Adrenal gland (tissue), 12 donors: Measurements from ENCODE around the gene C1QTNF1. TPM values are rescaled to one million over a fixed set of nuclear protein-coding genes. Genes with fewer than 3 reads are reported as not detected.

Experiments
- DNase-seq, 7 donors: peaks; one replicate each; pipeline ENCODE4 v3.0.0-alpha.2; 2019 to 2020
- H3K27ac ChIP-seq, 5 donors: fragments of 200-600 bp; sonication (generic) in 4 of 5; 1 replicate in 3 of 5; 2 replicates in 2 of 5; pipeline versions ENCODE4 v1.5.1 to v1.8.0; 2016 to 2020; ENCODE audit warnings: mild to moderate bottlenecking in 1 of 5
- H3K27me3 ChIP-seq: fragments of 200-600 bp; 2 replicates; pipeline ENCODE4 v1.8.0; 2021
- H3K36me3 ChIP-seq, 2 donors: fragments of 200-600 bp; replicated peaks in 1 of 2; 1 replicate in 1 of 2; 2 replicates in 1 of 2; pipeline versions ENCODE4 v1.5.1 to v1.8.0; 2018 to 2022
- H3K4me1 ChIP-seq, 2 donors: fragments of 200-600 bp; replicated peaks in 1 of 2; 1 replicate in 1 of 2; 2 replicates in 1 of 2; pipeline versions ENCODE4 v1.5.1 to v1.8.0; 2018 to 2021
- H3K4me3 ChIP-seq, 4 donors: fragments of 200-600 bp; sonication (generic) in 3 of 4; one replicate each; pipeline ENCODE4 v1.5.1; 2016 to 2018
- H3K9me3 ChIP-seq, 3 donors: fragments of 200-600 bp; sonication (generic) in 1 of 3; replicated peaks in 1 of 3; 1 replicate in 2 of 3; 2 replicates in 1 of 3; pipeline versions ENCODE4 v1.5.1 to v1.8.0; 2016 to 2021
- CTCF ChIP-seq, 6 experiments: fragments of 450-650 bp in 4 of 6; fragments of 200-600 bp in 2 of 6; sonication (generic) in 1 of 6; IDR thresholded peaks; 1 replicate in 5 of 6; 2 replicates in 1 of 6; pipeline versions ENCODE4 v1.5.1 to v1.8.0; 2016 to 2021; ENCODE audit warnings: antibody characterized with exemption in 6 of 6, mild to moderate bottlenecking in 2 of 6, moderate library complexity in 1 of 6
- POLR2A ChIP-seq, 2 donors: fragments of 450-650 bp; IDR thresholded peaks; one replicate each; pipeline ENCODE4 v1.6.1; 2017; ENCODE audit warnings: antibody characterized with exemption in 2 of 2, mild to moderate bottlenecking in 2 of 2, moderate library complexity in 1 of 2
- WGBS, 4 donors: extraction: QIAGEN DNeasy Blood & Tissue Kit in 2 of 4; methylation state at CpG; one replicate each; pipeline versions ENCODE4 v1.1.5 to v1.1.7; 2013 to 2017; 5-methylcytosine and 5-hydroxymethylcytosine counted together
- intact Hi-C, 2 donors: fragments of 100-400 bp; cut with DNase I; formaldehyde crosslinking; loops; one replicate each; pipeline versions ENCODE4 v1.14.1 to v1.15.0; 2022 to 2023
- polyA plus RNA-seq, 3 donors: library from polyadenylated mRNA; stranded (reverse); fragments of 200-250 nt in 2 of 3; fragments of 350-450 nt in 1 of 3; fragmentation: Illumina TruSeq in 1 of 3; extraction: RNeasy Lipid Tissue Mini Kit (QIAGEN cat#74804) in 1 of 3; gene quantifications; one replicate each; pipeline ENCODE4 v1.2.3, GENCODE V29; 2013 to 2014
- total RNA-seq, 9 donors: library from RNA; depleted of rRNA in 4 of 9; stranded (reverse); fragments of >200 nt in 4 of 9; fragments of 120-200 nt in 1 of 9; fragmentation: NEBNext Ultra II Directional in 1 of 9; extraction: Animal tissue kit (Norgen Biotek cat#: 25700) in 1 of 9; gene quantifications; one replicate each; pipeline versions ENCODE4 v1.1.0 to v1.2.4, GENCODE V29; 2013 to 2023
- donor health status: healthy with polysubstance abuse.
- donor health status: Bipolar disorder and iron deficiency.
- donor health status: DM: yes; HTN: yes; CAD: no.
- donor health status: DM: no; HTN: no; CAD: no.
- donor health status: DM: no; HTN: no; CAD: no.
- donor health status: DM: yes; HTN: yes; CAD: no.

The C1QTNF1 gene
- total and polyA plus RNA-seq, 12 donors = 17.2 to 175 (median 120) TPM

- intact Hi-C loops = loop anchor here in 1 of 2 donors (5.0 to 10.0 kb wide), 2 partner anchors 298 to 601 kb away; no protein-coding TSS in a partner anchor
- H3K9me3 ChIP-seq = no peaks in the 10 kb centered on the region
- H3K4me1 ChIP-seq = no peaks in the 10 kb centered on the region
- DNase-seq = no peak
- H3K36me3 ChIP-seq = no peaks in the 10 kb centered on the region
- H3K27ac ChIP-seq = no peak overlapping the region
- TF ChIP-seq CTCF (IDR thresholded peaks at IDR 0.05) = no peak
- TF ChIP-seq POLR2A (IDR thresholded peaks at IDR 0.05) = no peak
- H3K4me3 ChIP-seq = no peak overlapping the region
- peaks cover 36% of the 10 kb centered on the region for H3K27me3 ChIP-seq
- WGBS, 4 donors = 64 to 96% (median 82%) methylated on average over 4 to 17 of the region's 17 CpGs
These were observed 70.3 kb downstream of the C1QTNF1 start for GRCh38 chr17:79094261-79094660.

- H3K9me3 ChIP-seq = no peaks in the 10 kb centered on the region
- H3K27me3 ChIP-seq = peaks cover 36% of the 10 kb centered on the region
- H3K27ac ChIP-seq = no peak overlapping the region
- TF ChIP-seq CTCF (IDR thresholded peaks at IDR 0.05) = no peak
- TF ChIP-seq POLR2A (IDR thresholded peaks at IDR 0.05) = no peak
- intact Hi-C loops = loop anchor here in 1 of 2 donors (10.0 kb wide), 1 partner anchor 599 kb away; no protein-coding TSS in a partner anchor
- no peaks in the 10 kb centered on the region for H3K36me3 ChIP-seq
- no peak overlapping the region for H3K4me3 ChIP-seq
- no peak for DNase-seq
- H3K4me1 ChIP-seq = no peaks in the 10 kb centered on the region
- 78 to 91% (median 88%) methylated on average over 8 to 15 of the region's 15 CpGs for WGBS, 4 donors
These were observed 71.5 kb downstream of the C1QTNF1 start for GRCh38 chr17:79095345-79096055.

- H3K9me3 ChIP-seq = no peaks in the 10 kb centered on the region
- H3K4me3 ChIP-seq = no peak overlapping the region
- TF ChIP-seq POLR2A (IDR thresholded peaks at IDR 0.05) = no peak
- TF ChIP-seq CTCF (IDR thresholded peaks at IDR 0.05) = no peak
- peaks cover 33% of the 10 kb centered on the region for H3K27me3 ChIP-seq
- intact Hi-C loops = loop anchor here in 1 of 2 donors (10.0 kb wide), 1 partner anchor 598 kb away; no protein-coding TSS in a partner anchor
- no peak for DNase-seq
- WGBS, 4 donors = 41 to 59% (median 42%) methylated on average over 14 to 16 of the region's 16 CpGs
- no peak overlapping the region for H3K27ac ChIP-seq
- H3K4me1 ChIP-seq = no peaks in the 10 kb centered on the region
- H3K36me3 ChIP-seq = no peaks in the 10 kb centered on the region
These were observed 72.5 kb downstream of the C1QTNF1 start for GRCh38 chr17:79096477-79096876.

- no peak for DNase-seq
- no peaks in the 10 kb centered on the region for H3K9me3 ChIP-seq
- peaks cover 32% of the 10 kb centered on the region for H3K27me3 ChIP-seq
- H3K4me3 ChIP-seq = no peak overlapping the region
- H3K36me3 ChIP-seq = no peaks in the 10 kb centered on the region
- TF ChIP-seq CTCF (IDR thresholded peaks at IDR 0.05) = no peak
- TF ChIP-seq POLR2A (IDR thresholded peaks at IDR 0.05) = no peak
- H3K27ac ChIP-seq = no peak overlapping the region
- no peaks in the 10 kb centered on the region for H3K4me1 ChIP-seq
- intact Hi-C loops = loop anchor here in 1 of 2 donors (10.0 kb wide), 1 partner anchor 597 kb away; no protein-coding TSS in a partner anchor
- 9 to 20% (median 13%) methylated on average over 18 to 51 of the region's 52 CpGs for WGBS, 4 donors
These were observed 73.5 kb downstream of the C1QTNF1 start for GRCh38 chr17:79097226-79098055.
